Measurements from ENCODE around the gene BTNL3.

BTNL3 gene

DNA sequence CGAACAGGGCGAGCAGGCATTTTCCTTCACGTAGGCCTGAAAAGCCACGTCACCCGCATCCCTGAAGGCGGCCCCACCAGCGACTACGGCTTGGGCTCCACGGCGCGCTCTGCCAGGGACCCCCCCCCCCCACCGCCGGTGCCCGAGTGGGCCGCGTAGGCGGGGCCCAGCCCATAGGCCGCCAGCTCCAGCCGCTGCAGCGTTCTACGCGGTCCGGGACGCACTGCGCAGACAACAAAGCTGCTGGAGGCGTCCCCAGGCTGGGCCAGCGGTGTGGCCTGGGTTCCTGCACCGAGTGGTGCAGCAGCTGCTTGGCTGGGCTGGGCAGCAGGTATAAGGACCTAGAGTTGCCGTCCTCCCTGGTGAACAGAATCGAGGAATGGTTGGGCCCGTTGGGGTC is 18.3 kb upstream of the BTNL3 start:
- Histone ChIP-seq H3K4me3 (replicated peaks; ENCODE audit: low read depth, low read length) (no peak overlapping the region), H3K27me3 (replicated peaks; ENCODE audit: control insufficient read depth, insufficient read depth, low read length) (no peaks in the 10 kb centered on the region), H3K36me3 (ENCODE audit: control insufficient read depth, insufficient read depth, low read length) (no peaks in the 10 kb centered on the region)
- TF ChIP-seq CTCF (IDR thresholded peaks at IDR 0.05; ENCODE audit: insufficient read depth, low read length, poor library complexity, severe bottlenecking), result no peak
- DNase-seq (ENCODE audit: extremely low read depth, insufficient read length), result no peak

- Histone ChIP-seq H3K27me3 (replicated peaks; ENCODE audit: control insufficient read depth, insufficient read depth, low read length) (no peaks in the 10 kb centered on the region), H3K36me3 (ENCODE audit: control insufficient read depth, insufficient read depth, low read length) (no peaks in the 10 kb centered on the region), H3K4me3 (replicated peaks; ENCODE audit: low read depth, low read length) (no peak overlapping the region)
- no peak for DNase-seq (ENCODE audit: extremely low read depth, insufficient read length)
- no peak for TF ChIP-seq CTCF (IDR thresholded peaks at IDR 0.05; ENCODE audit: insufficient read depth, low read length, poor library complexity, severe bottlenecking)
Measured at GRCh38 chr5:180970875-180971274, 17.8 kb upstream of the BTNL3 start.

GRCh38 chr5:180974612-180975315 is 13.9 kb upstream of the BTNL3 start:
- H3K36me3 ChIP-seq (ENCODE audit: control insufficient read depth, insufficient read depth, low read length), result no peaks in the 10 kb centered on the region

DNA sequence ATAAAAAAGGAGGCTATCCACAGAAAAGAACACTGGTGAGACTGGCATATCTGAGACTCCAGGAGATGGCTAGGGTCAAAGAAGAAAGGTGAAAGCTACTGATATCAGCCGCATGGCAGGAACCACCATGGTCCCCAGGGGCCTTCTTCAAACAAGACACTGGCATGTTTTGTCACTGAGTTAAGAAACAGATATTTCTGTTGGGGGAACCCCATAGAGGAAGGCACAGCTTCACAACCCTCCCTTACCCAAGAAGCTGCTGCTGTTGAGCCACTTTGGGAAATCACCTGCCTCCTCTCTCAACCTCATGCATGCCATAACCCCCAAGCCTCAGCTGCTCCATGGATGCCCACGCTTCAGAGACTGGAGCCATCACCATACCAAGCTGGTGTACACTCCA is 13.3 kb upstream of the BTNL3 start:
- no peak overlapping the region for H3K4me3 ChIP-seq (replicated peaks; ENCODE audit: low read depth, low read length)
- no peaks in the 10 kb centered on the region for H3K36me3 ChIP-seq (ENCODE audit: control insufficient read depth, insufficient read depth, low read length)
- DNase-seq (ENCODE audit: extremely low read depth, insufficient read length), result peak; percentile 62
- no peaks in the 10 kb centered on the region for H3K27me3 ChIP-seq (replicated peaks; ENCODE audit: control insufficient read depth, insufficient read depth, low read length)
- TF ChIP-seq CTCF (IDR thresholded peaks at IDR 0.05; ENCODE audit: insufficient read depth, low read length, poor library complexity, severe bottlenecking), result no peak

More at GRCh38 chr5:180974612-180975315, 13.9 kb upstream of the BTNL3 start:
- H3K27me3 ChIP-seq (replicated peaks; ENCODE audit: control insufficient read depth, insufficient read depth, low read length), result no peaks in the 10 kb centered on the region
- no peak for DNase-seq (ENCODE audit: extremely low read depth, insufficient read length)
- H3K4me3 ChIP-seq (replicated peaks; ENCODE audit: low read depth, low read length), result no peak overlapping the region
- no peak for TF ChIP-seq CTCF (IDR thresholded peaks at IDR 0.05; ENCODE audit: insufficient read depth, low read length, poor library complexity, severe bottlenecking)

- no peak for DNase-seq (ENCODE audit: extremely low read depth, insufficient read length)
- H3K27me3 ChIP-seq (replicated peaks; ENCODE audit: control insufficient read depth, insufficient read depth, low read length), result no peaks in the 10 kb centered on the region
- no peak for TF ChIP-seq CTCF (IDR thresholded peaks at IDR 0.05; ENCODE audit: insufficient read depth, low read length, poor library complexity, severe bottlenecking)
- H3K36me3 ChIP-seq (ENCODE audit: control insufficient read depth, insufficient read depth, low read length), result no peaks in the 10 kb centered on the region
- H3K4me3 ChIP-seq (replicated peaks; ENCODE audit: low read depth, low read length), result no peak overlapping the region
Measured at GRCh38 chr5:180976518-180976917, 12.1 kb upstream of the BTNL3 start.

DNA sequence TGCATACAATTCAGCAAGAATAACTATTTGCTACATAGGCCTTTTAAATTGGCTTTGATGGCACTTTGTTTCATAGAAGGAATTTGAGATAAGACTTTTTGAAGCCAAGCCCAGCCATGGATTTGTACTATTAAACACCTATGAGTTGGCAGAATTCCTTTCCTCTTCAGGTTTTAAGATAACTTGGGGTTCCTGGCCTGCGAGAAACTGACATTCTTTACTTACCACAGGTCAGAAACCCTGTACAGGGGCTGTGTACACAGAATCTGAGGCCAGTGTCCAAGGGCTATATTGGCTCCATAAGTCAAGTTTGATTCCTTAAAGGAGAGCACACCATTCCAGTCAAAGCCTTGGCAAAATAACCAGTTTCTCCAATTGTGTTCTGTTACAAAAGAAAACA is 10.8 kb upstream of the BTNL3 start:
- H3K27me3 ChIP-seq (replicated peaks; ENCODE audit: control insufficient read depth, insufficient read depth, low read length), result no peaks in the 10 kb centered on the region
- no peak for DNase-seq (ENCODE audit: extremely low read depth, insufficient read length)
- no peaks in the 10 kb centered on the region for H3K36me3 ChIP-seq (ENCODE audit: control insufficient read depth, insufficient read depth, low read length)
- no peak for TF ChIP-seq CTCF (IDR thresholded peaks at IDR 0.05; ENCODE audit: insufficient read depth, low read length, poor library complexity, severe bottlenecking)
- H3K4me3 ChIP-seq (replicated peaks; ENCODE audit: low read depth, low read length), result no peak overlapping the region

Measured in GM06990 (cell line).